GM06990 (cell line): ENCODE measurements around the gene PRR12.

Experiments
- DNase-seq: peaks from one replicate; pipeline ENCODE4 v3.0.0-alpha.2; 2011; ENCODE audit not compliant: insufficient read length; ENCODE audit errors: extremely low read depth
- H3K27me3 ChIP-seq: replicated peaks from 2 replicates; pipeline ENCODE4 v1.6.0; 2011; ENCODE audit warnings: low read length; ENCODE audit not compliant: control insufficient read depth, insufficient read depth
- H3K36me3 ChIP-seq: 2 replicates; pipeline ENCODE4 v1.5.1; 2011; ENCODE audit warnings: low read length; ENCODE audit not compliant: control insufficient read depth, insufficient read depth
- H3K4me3 ChIP-seq: replicated peaks from 2 replicates; pipeline ENCODE4 v1.5.1; 2011; ENCODE audit warnings: low read depth, mild to moderate bottlenecking, control low read depth, low read length
- TF ChIP-seq, protein P1 (sequence below): IDR thresholded peaks from 2 replicates; pipeline ENCODE4 v1.5.1; 2011; ENCODE audit warnings: low read length, control low read depth, mild to moderate bottlenecking, inconsistent platforms; ENCODE audit not compliant: insufficient read depth, poor library complexity, severe bottlenecking

PRR12 gene

GRCh38 chr19:49567861-49568441 is 23.0 kb upstream of the PRR12 start:
- TF ChIP-seq, protein P1, sequence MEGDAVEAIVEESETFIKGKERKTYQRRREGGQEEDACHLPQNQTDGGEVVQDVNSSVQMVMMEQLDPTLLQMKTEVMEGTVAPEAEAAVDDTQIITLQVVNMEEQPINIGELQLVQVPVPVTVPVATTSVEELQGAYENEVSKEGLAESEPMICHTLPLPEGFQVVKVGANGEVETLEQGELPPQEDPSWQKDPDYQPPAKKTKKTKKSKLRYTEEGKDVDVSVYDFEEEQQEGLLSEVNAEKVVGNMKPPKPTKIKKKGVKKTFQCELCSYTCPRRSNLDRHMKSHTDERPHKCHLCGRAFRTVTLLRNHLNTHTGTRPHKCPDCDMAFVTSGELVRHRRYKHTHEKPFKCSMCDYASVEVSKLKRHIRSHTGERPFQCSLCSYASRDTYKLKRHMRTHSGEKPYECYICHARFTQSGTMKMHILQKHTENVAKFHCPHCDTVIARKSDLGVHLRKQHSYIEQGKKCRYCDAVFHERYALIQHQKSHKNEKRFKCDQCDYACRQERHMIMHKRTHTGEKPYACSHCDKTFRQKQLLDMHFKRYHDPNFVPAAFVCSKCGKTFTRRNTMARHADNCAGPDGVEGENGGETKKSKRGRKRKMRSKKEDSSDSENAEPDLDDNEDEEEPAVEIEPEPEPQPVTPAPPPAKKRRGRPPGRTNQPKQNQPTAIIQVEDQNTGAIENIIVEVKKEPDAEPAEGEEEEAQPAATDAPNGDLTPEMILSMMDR, result no peak
- Histone ChIP-seq H3K27me3 (no peaks in the 10 kb centered on the region), H3K4me3 (no peak overlapping the region), H3K36me3 (no peaks in the 10 kb centered on the region; the same call in 1 of the 2 replicates)
- no peak for DNase-seq

GRCh38 chr19:49570138-49570856 is 20.7 kb upstream of the PRR12 start:
- peak; percentile 60 for DNase-seq
- TF ChIP-seq, protein P1, result peak; percentile 98
- Histone ChIP-seq H3K27me3 (no peaks in the 10 kb centered on the region), H3K4me3 (no peak overlapping the region), H3K36me3 (no peaks in the 10 kb centered on the region; the same call in none of the 2 replicates)

- Histone ChIP-seq H3K36me3 (no peaks in the 10 kb centered on the region; the same call in none of the 2 replicates), H3K4me3 (no peak overlapping the region), H3K27me3 (no peaks in the 10 kb centered on the region)
- no peak for DNase-seq
- TF ChIP-seq, protein P1, result peak; percentile 8
Measured at GRCh38 chr19:49570997-49571676, 19.8 kb upstream of the PRR12 start.

DNA sequence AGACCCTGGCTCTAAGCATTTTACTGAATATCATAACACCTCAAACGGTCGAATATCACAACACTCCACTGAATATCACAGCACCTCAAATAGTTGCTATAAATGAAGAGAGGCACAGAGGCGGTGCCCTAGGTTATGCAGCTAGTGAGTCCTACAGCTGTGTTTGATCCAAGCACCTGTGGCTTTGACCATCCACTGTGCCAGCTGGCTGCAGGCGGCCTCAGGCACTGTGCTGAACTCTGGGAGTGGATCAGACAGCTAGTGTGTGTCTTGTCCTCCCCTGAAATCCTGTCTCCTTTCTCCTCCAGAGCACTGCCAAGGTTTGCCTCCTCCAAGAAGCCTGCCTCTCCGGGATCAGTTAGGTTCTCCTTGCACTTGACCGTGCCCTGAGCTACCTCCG is 18.0 kb upstream of the PRR12 start:
- TF ChIP-seq, protein P1, result no peak
- Histone ChIP-seq H3K27me3 (no peaks in the 10 kb centered on the region), H3K4me3 (no peak overlapping the region), H3K36me3 (no peaks in the 10 kb centered on the region; the same call in none of the 2 replicates)
- no peak for DNase-seq

DNA sequence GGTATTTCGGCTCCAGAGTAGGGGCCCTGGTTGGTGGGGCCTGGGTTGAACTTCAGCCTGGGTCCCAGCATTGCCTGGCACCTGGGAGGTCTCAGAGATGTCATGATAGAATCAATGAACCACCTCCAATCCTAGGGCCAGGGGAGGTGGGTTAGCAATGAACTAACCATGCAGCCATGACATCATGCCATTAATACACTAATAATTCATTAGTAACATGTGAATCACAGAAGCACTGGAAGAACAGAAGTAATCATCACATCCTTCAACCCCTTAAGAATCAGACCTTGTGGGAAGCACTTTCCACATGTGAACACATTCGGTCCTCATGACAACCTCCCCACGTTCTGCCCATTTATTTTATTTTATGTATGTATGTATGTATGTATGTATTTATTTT is 17.6 kb upstream of the PRR12 start:
- no peak overlapping the region for H3K4me3 ChIP-seq
- no peaks in the 10 kb centered on the region for H3K27me3 ChIP-seq
- H3K36me3 ChIP-seq, result no peaks in the 10 kb centered on the region; the same call in none of the 2 replicates
- TF ChIP-seq, protein P1, result no peak
- no peak for DNase-seq
